HG02798 (cell line): Measurements from ENCODE around the gene HMGN3.

Experiments
- ATAC-seq: cut with Tn5 transposase; IDR thresholded peaks from one replicate; pipeline ENCODE4 v1.9.1; 2021; ENCODE audit warnings: mild to moderate bottlenecking; ENCODE audit not compliant: unreplicated experiment, poor library complexity

Gene HMGN3

GRCh38 chr6:79188885-79189480, 45.5 kb downstream of the HMGN3 start:
- no peak for ATAC-seq

GRCh38 chr6:79188107-79188506, 46.4 kb downstream of the HMGN3 start:
- no peak for ATAC-seq

- ATAC-seq: no peak
Measured at GRCh38 chr6:79186564-79186963, 47.9 kb downstream of the HMGN3 start.

DNA sequence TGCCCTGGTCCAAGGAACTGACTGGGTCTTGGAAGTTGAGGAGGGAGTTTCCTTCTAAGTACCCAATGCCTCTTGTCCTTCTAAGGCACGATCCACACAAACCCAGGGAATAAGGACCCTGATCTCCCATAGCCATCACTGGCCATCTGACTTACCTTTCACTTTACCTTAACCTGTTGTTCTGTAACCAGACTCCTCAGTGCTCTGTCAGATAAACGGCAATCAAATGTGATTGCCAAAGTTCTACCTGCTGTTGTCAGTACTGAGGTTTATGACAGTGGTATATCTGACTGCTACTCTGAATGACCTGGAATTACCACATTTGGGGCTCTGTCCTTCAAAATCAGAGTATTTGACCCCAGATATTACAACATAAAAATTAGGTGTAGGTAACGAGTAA, 49.8 kb downstream of the HMGN3 start:
- no peak for ATAC-seq

DNA sequence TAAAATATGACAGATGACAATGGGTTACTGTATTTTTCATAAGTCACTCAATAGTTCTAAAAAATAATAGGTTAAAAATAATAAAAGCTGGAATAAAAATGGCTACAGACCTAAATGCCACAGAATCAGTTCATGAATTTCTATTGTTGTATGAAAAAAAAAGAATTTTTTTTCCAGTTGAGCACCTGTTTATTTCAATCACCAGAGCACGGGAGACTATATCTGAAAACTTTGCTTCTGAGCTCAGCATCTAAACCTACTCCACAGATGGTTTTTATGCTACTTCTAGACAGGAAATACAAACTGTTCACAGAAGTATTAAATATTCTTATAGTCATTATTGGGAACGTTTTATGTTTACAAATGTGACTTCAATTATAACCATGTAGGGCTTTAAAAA, 50.4 kb downstream of the HMGN3 start:
- no peak for ATAC-seq

DNA sequence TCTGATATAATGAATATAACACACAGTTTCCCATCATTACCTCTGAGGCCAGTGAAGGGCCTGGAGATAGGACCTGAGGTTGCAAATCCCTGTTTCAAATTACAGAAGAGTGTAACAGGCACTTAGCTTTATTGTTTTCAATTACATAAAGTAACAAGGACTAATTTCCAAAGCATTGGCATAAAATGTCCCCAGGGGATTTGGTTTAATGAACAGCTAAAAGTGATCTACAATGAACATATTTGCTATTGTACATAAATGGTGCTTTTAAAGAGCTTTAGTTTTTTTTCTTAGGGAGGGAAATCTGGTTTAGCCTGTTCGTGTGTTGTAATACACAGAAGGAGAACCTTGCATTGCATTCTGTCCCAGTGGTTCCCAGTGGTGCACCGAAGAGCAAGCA, 54.4 kb downstream of the HMGN3 start:
- no peak for ATAC-seq

DNA sequence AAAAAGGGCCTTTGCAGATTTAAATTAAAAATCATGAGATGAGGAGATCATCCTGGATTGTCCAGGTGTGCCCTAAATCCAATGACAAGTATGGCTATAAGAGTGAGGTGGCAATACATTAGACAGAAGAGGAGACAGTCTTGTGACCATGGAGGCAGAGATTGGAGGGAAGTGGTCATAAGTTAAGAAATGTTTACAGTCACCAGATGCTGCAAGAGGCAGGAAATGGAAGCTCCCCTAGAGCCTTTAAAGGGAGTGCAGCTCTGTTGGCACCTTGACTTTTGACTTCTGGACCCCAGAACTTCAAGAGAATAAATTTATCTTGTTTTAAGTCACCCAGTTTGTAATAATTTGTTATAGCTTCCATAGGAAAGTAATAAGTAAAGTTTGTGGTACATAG, 61.1 kb downstream of the HMGN3 start:
- no peak for ATAC-seq

DNA sequence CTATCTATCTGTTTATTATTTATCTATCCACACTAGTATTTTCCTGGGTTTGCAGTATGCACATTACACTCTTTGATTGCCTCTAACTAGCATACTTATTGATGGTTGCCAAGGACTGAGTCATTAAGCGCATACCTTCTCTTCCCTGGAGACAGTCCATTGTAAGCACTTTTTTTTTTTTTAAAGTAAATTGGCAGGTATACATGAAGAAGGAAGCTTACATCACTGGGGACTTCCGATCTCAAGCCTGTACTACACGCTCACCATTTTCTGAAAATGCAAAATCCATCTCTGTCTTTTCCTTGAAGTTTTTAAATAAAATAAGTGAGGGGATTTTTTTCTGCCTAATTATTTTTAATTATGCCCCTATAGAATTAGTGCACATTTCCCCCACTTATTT, 63.5 kb downstream of the HMGN3 start:
- no peak for ATAC-seq

GRCh38 chr6:79170431-79170830, 64.1 kb downstream of the HMGN3 start:
- ATAC-seq: no peak

DNA sequence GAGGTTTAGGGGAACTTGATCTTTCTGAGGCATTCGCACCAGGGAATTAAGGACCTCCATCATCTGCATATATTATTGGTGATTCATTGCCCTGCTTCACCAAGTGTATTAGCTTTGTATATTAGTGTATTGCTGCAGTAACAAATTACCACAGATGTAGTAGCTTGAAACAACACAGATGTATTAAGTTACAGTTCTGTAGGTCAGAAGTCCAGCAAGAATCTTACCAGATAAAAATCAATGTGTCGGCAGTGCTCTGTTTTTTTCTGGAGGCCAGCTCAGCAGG, 65.8 kb downstream of the HMGN3 start:
- ATAC-seq: no peak

GRCh38 chr6:79167931-79168694, 66.4 kb downstream of the HMGN3 start:
- no peak for ATAC-seq

DNA sequence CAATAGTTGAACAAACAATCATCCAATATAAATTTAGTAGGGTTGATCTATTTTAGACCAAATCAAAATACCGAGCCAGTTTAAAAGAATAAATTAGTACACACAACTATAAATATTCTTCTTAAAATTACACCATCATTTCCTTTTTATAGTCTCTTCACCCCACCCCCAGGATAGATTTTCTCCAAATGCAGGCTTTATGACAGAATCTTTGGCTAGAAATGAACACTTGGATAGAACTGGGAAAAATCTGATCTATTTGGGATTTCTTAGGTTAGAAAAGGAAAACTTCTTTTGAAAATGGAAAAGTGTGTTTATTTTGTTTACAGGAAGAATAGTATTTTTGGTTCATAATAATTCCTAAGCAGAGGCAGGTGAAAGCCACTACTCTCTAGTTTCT, 74.6 kb downstream of the HMGN3 start:
- ATAC-seq: no peak

DNA sequence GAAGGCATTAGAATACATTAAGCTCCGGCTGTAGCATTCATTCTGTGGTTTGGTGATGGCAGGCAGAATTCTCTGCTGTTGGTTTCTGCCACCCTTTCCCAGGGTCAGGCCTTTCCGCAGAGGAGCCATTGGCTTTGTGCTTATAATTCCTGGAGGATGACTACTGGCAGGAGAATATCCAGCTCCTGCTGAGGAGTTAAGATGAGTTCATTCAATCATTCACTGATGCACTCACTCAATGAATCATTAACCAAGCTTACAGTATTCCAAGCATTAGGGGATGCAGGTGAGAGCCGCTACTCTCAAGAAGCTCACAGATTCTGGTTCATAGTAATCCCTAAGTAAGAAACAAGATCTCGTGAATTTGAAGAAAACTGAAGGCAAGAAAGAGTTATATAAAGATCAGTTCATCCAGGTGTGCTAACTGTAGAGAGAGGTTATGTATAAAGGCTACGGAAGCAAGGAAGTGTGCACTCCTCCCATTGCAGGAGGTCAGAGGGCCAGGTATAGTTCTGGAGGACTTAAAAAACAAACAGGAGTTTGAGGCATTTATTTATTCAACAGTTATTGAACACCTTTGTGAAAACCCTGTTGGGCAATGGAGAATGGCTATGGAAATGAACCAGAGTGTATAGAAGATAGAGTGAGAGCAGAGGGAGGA, 75.5 kb downstream of the HMGN3 start:
- no peak for ATAC-seq

DNA sequence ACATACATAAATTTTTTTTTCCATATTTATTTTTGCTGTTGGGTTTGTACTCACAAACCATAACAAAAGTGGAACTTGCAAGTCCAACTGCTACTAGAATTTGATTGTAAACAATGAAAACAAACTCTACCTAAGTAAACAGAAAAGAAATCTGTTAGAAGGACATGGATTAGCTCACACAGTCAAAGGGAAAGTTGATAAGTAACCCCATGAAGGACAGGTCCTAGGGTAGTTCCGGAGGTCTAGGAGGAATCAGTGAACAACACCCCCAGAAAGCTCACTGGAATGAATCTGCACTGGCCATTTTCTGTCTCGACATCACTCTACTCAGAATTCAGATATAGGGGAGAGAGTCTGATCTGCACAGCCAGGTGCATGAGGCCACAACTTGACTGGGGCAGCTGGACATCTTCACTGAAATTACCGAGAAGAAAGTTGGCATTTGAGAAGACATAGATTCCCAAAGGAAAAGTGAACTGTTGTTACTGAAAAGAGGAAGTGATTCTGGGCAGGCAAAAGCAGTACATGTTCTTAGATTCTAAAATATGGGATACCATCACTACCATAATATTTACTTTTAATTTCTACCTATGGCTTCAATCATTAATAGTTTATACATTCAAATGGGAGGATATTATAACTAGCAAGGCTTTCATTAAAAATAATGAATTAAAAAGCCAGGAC, 76.4 kb downstream of the HMGN3 start:
- no peak for ATAC-seq

- ATAC-seq: no peak
Measured at GRCh38 chr6:79152269-79152737, 82.2 kb downstream of the HMGN3 start.
